ENCODE results near the gene CD320. TPM values are rescaled to one million over a fixed set of nuclear protein-coding genes. Genes with fewer than 3 reads are reported as not detected.

Gene CD320
- polyA plus RNA-seq, 2 of the 4 experiments (the other 2 are of a cell fraction), result 28.8 to 54.1 TPM

- DNase-seq (ENCODE audit: low read depth in 1 of 2, low spot score in 1 of 2) (no peak), ATAC-seq (no peak), FAIRE-seq (no peak)
- TF ChIP-seq PHF8 (IDR thresholded peaks at IDR 0.05; ENCODE audit: borderline replicate concordance, low read depth) (no peak), RARB (CRISPR knock-in tag; IDR thresholded peaks at IDR 0.05) (no peak), JUN (IDR thresholded peaks at IDR 0.05) (0 out of 5 replicates have a peak, but pooled peaks of 1 of the 2 experiments have one; percentile 13), KDM1A (IDR thresholded peaks at IDR 0.05; ENCODE audit: low read depth) (no peak)
- Histone ChIP-seq H3K9me3 (no peaks in the 10 kb centered on the region), H3K4me1 (peaks cover 22% of the 10 kb centered on the region), H3K27ac (no peak overlapping the region; a peak in 1 of 6 replicates), H3K4me2 (peak overlapping the region; percentile 72; the same call in 2 of the 3 replicates), H3K4me3 (0 out of 3 replicates have a peak overlapping the region, but pooled peaks have one; percentile 100)
- POLR2A ChIA-PET, result interaction anchor here (2.0 kb wide), 1 partner anchor 11 kb away, joined by 17 read pairs; no protein-coding TSS in a partner anchor
- WGBS (ENCODE audit: missing lambda C conversion rate), result 100% methylated on average over 1 of the region's 1 CpG
- CTCF ChIA-PET, result interaction anchor here (1.0 to 1.3 kb wide), 2 partner anchors 11 to 30 kb away, joined by 3 to 5 read pairs; no protein-coding TSS in a partner anchor
Measured at GRCh38 chr19:8323781-8324185, 15.6 kb upstream of the CD320 start.

DNA sequence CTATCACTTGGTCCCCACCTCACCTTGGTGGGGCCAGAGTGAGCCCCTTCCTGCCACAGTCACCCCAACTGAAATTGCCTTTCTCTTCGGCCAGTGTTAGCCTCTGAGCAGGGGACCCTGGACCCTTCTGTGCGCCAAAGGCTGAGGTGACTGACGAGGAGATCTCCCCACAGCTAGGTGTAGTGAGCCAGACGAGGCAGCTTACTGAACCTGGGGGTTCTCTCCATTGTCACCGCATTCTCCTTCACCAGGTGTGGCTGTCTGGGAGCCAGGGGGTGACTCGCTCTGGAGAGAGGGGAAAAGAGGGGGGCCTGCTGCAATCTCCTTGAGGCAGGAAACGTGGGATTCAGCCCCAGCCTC lies 14.5 kb upstream of the CD320 start:
- H3K4me1 ChIP-seq, result peaks cover 22% of the 10 kb centered on the region
- DNase-seq (ENCODE audit: low read depth in 1 of 2, low spot score in 1 of 2) (no peak), ATAC-seq (no peak), FAIRE-seq (no peak)
- peak overlapping the region; percentile 100 for H3K4me3 ChIP-seq
- peak overlapping the region; percentile 1 to 95; a peak in 3 of 6 replicates for H3K27ac ChIP-seq
- no peak for TF ChIP-seq JUN (IDR thresholded peaks at IDR 0.05)
- no peak for TF ChIP-seq SMC3 (IDR thresholded peaks at IDR 0.05)
- TF ChIP-seq REST (IDR thresholded peaks at IDR 0.05), result no peak
- TF ChIP-seq POLR2AphosphoS2 (conservative IDR thresholded peaks at IDR 0.05; ENCODE audit: low read length), result no peak
- no peak for TF ChIP-seq NR3C1 (IDR thresholded peaks at IDR 0.05)
- TF ChIP-seq BHLHE40 (IDR thresholded peaks at IDR 0.05; ENCODE audit: low read depth, low read length), result no peak
- TF ChIP-seq CHD2 (IDR thresholded peaks at IDR 0.05; ENCODE audit: low read length, partially characterized antibody), result no peak
- TF ChIP-seq FOXS1 (CRISPR knock-in tag; IDR thresholded peaks at IDR 0.05), result no peak
- TF ChIP-seq PHF8 (IDR thresholded peaks at IDR 0.05; ENCODE audit: borderline replicate concordance, low read depth), result no peak
- TF ChIP-seq NFE2L2 (conservative IDR thresholded peaks at IDR 0.05; ENCODE audit: low read length), result no peak
- no peak for TF ChIP-seq HOXB13 (CRISPR knock-in tag; IDR thresholded peaks at IDR 0.05; ENCODE audit: low read depth)
- TF ChIP-seq EHF (CRISPR knock-in tag; IDR thresholded peaks at IDR 0.05), result no peak
- TF ChIP-seq, protein P1, sequence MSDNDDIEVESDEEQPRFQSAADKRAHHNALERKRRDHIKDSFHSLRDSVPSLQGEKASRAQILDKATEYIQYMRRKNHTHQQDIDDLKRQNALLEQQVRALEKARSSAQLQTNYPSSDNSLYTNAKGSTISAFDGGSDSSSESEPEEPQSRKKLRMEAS (IDR thresholded peaks at IDR 0.05), result no peak
- TF ChIP-seq RCOR1 (IDR thresholded peaks at IDR 0.05; ENCODE audit: low read depth, low read length), result no peak
- TF ChIP-seq ZC3H11A (IDR thresholded peaks at IDR 0.05), result no peak
- no peak for TF ChIP-seq CBX8 (IDR thresholded peaks at IDR 0.05)
- TF ChIP-seq ESRRA (IDR thresholded peaks at IDR 0.05; ENCODE audit: borderline replicate concordance, low read length), result no peak
- TF ChIP-seq CHD4 (IDR thresholded peaks at IDR 0.05; ENCODE audit: borderline replicate concordance), result no peak
- POLR2A ChIA-PET, result interaction anchor here (2.0 kb wide), 1 partner anchor 13 kb away, joined by 17 read pairs; no protein-coding TSS in a partner anchor
- CTCF ChIA-PET, result no interaction called here
- WGBS (ENCODE audit: missing lambda C conversion rate), result 51% methylated on average over 3 of the region's 7 CpGs
- peak overlapping the region; percentile 72 for H3K4me2 ChIP-seq
- no peaks in the 10 kb centered on the region for H3K9me3 ChIP-seq

- peak in 1 of 2 experiments; percentile 3; a peak in 1 of 6 replicates for ATAC-seq
- ChIA-PET POLR2A (interaction anchor here (0.8 to 1.7 kb wide), 3 partner anchors 10 to 13 kb away, joined by 3 to 20 read pairs (median 7); no protein-coding TSS in a partner anchor), CTCF (no interaction called here)
- no peak for DNase-seq (ENCODE audit: low read depth in 1 of 2, low spot score in 1 of 2)
- Histone ChIP-seq H3K4me2 (peak overlapping the region; percentile 72), H3K9me3 (no peaks in the 10 kb centered on the region), H3K4me3 (peak overlapping the region; percentile 100), H3K4me1 (peaks cover 22% of the 10 kb centered on the region), H3K27ac (peak overlapping the region; percentile 95 to 99)
- 5% methylated on average over 28 of the region's 30 CpGs for WGBS (ENCODE audit: missing lambda C conversion rate)
- FAIRE-seq, result no peak
- TF ChIP-seq ATOH8 (CRISPR knock-in tag; IDR thresholded peaks at IDR 0.05; ENCODE audit: low read depth) (no peak), E2F6 (IDR thresholded peaks at IDR 0.05; ENCODE audit: borderline replicate concordance, low read depth) (no peak), FOSB (CRISPR knock-in tag; IDR thresholded peaks at IDR 0.05) (no peak), PBX3 (IDR thresholded peaks at IDR 0.05) (no peak), CBX2 (IDR thresholded peaks at IDR 0.05; ENCODE audit: borderline replicate concordance, low read depth) (no peak), ZSCAN20 (CRISPR knock-in tag; IDR thresholded peaks at IDR 0.05) (no peak)
- TF ChIP-seq, protein P2, sequence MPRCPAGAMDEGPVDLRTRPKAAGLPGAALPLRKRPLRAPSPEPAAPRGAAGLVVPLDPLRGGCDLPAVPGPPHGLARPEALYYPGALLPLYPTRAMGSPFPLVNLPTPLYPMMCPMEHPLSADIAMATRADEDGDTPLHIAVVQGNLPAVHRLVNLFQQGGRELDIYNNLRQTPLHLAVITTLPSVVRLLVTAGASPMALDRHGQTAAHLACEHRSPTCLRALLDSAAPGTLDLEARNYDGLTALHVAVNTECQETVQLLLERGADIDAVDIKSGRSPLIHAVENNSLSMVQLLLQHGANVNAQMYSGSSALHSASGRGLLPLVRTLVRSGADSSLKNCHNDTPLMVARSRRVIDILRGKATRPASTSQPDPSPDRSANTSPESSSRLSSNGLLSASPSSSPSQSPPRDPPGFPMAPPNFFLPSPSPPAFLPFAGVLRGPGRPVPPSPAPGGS (IDR thresholded peaks at IDR 0.05), result no peak
Measured at GRCh38 chr19:8321986-8322637, 14.0 kb upstream of the CD320 start.

Data from A549 (cell line).